CD14-positive monocyte (primary cell): ENCODE data around the gene TREX2. TPM values are rescaled to one million over a fixed set of nuclear protein-coding genes. Genes with fewer than 3 reads are reported as not detected.

Experiments
- DNase-seq, 3 donors: peaks; one replicate each; pipeline ENCODE4 v3.0.0-alpha.2; 2011 to 2022
- H2AFZ ChIP-seq: 2 replicates; pipeline ENCODE4 v1.6.0; 2012; ENCODE audit warnings: mild to moderate bottlenecking, low read depth, low read length, inconsistent platforms; ENCODE audit not compliant: insufficient read depth, poor library complexity, severe bottlenecking
- H3K27ac ChIP-seq, 2 donors: 1 replicate in 1 of 2; 2 replicates in 1 of 2; pipeline ENCODE4 v1.5.1; 2012 to 2013; ENCODE audit warnings: low read length in 2 of 2, control low read depth in 1 of 2, inconsistent platforms in 1 of 2, low read depth in 1 of 2, mild to moderate bottlenecking in 1 of 2
- H3K27me3 ChIP-seq, 2 donors: one replicate each; pipeline versions ENCODE4 v1.6.0 to v1.6.1; 2011 to 2013; ENCODE audit warnings: low read length in 2 of 2; ENCODE audit not compliant: control insufficient read depth in 2 of 2, insufficient read depth in 2 of 2
- H3K36me3 ChIP-seq, 2 donors: replicated peaks in 1 of 2; 1 replicate in 1 of 2; 2 replicates in 1 of 2; pipeline versions ENCODE4 v1.5.1 to v1.6.1; 2012 to 2013; ENCODE audit warnings: low read length in 2 of 2, control low read depth in 1 of 2, inconsistent platforms in 1 of 2, mild to moderate bottlenecking in 1 of 2; ENCODE audit not compliant: insufficient read depth in 2 of 2, control insufficient read depth in 1 of 2
- H3K4me1 ChIP-seq, 2 donors: 1 replicate in 1 of 2; 2 replicates in 1 of 2; pipeline versions ENCODE4 v1.5.1 to v1.6.1; 2012 to 2013; ENCODE audit warnings: low read length in 2 of 2, control low read depth in 1 of 2, inconsistent platforms in 1 of 2, mild to moderate bottlenecking in 1 of 2, moderate library complexity in 1 of 2; ENCODE audit not compliant: insufficient read depth in 2 of 2, control insufficient read depth in 1 of 2
- H3K4me2 ChIP-seq: replicated peaks from 2 replicates; pipeline ENCODE3; 2012; ENCODE audit warnings: low read length, moderate library complexity, mild to moderate bottlenecking; ENCODE audit not compliant: poor library complexity, severe bottlenecking; ENCODE audit errors: extremely low read depth
- H3K4me3 ChIP-seq, 3 experiments: fragments of 200-600 bp in 1 of 3; sonication (generic) in 1 of 3; replicated peaks in 1 of 3; 1 replicate in 2 of 3; 2 replicates in 1 of 3; pipeline ENCODE4 v1.5.1; 2011 to 2013; ENCODE audit warnings: low read length in 3 of 3, mild to moderate bottlenecking in 3 of 3, control low read depth in 2 of 3, low read depth in 2 of 3, inconsistent platforms in 1 of 3, moderate library complexity in 1 of 3
- H3K79me2 ChIP-seq: 2 replicates; pipeline ENCODE4 v1.6.0; 2012; ENCODE audit warnings: mild to moderate bottlenecking, control low read depth, inconsistent platforms, low read length, moderate library complexity; ENCODE audit not compliant: insufficient read depth
- H3K9ac ChIP-seq: 2 replicates; pipeline ENCODE4 v1.6.0; 2017; ENCODE audit warnings: low read length, mild to moderate bottlenecking; ENCODE audit not compliant: insufficient read depth, poor library complexity, severe bottlenecking
- H3K9me3 ChIP-seq, 2 donors: replicated peaks in 1 of 2; 1 replicate in 1 of 2; 2 replicates in 1 of 2; pipeline versions ENCODE4 v1.5.1 to v1.6.1; 2012 to 2013; ENCODE audit warnings: low read length in 2 of 2, control low read depth in 1 of 2; ENCODE audit not compliant: control insufficient read depth in 1 of 2, insufficient read depth in 1 of 2
- H4K20me1 ChIP-seq: 2 replicates; pipeline ENCODE4 v1.6.0; 2012; ENCODE audit warnings: mild to moderate bottlenecking, low read length, control low read depth, moderate library complexity; ENCODE audit not compliant: insufficient read depth
- H3K27ac Mint-ChIP-seq, 7 donors: one replicate each; pipeline ENCODE4 v1.8.0; 2020; ENCODE audit warnings: mild to moderate bottlenecking in 7 of 7, mixed read lengths in 7 of 7, moderate library complexity in 6 of 7, inconsistent platforms in 2 of 7
- H3K27me3 Mint-ChIP-seq, 3 donors: one replicate each; pipeline ENCODE4 v1.8.0; 2021 to 2022; ENCODE audit warnings: low read depth in 3 of 3, mild to moderate bottlenecking in 3 of 3, mixed read lengths in 3 of 3, moderate library complexity in 3 of 3, inconsistent platforms in 1 of 3
- H3K36me3 Mint-ChIP-seq, 2 donors: one replicate each; pipeline ENCODE4 v1.8.0; 2020; ENCODE audit warnings: mixed read lengths in 2 of 2, inconsistent platforms in 1 of 2, mild to moderate bottlenecking in 1 of 2
- H3K4me1 Mint-ChIP-seq: one replicate; pipeline ENCODE4 v1.8.0; 2020; ENCODE audit warnings: mild to moderate bottlenecking, mixed read lengths
- H3K4me3 Mint-ChIP-seq, 2 donors: one replicate each; pipeline ENCODE4 v1.8.0; 2020; ENCODE audit warnings: mild to moderate bottlenecking in 2 of 2, mixed read lengths in 2 of 2, moderate library complexity in 1 of 2
- H3K9me3 Mint-ChIP-seq, 7 donors: one replicate each; pipeline ENCODE4 v1.8.0; 2020 to 2022; ENCODE audit warnings: mixed read lengths in 7 of 7, mild to moderate bottlenecking in 6 of 7, moderate library complexity in 6 of 7, inconsistent platforms in 2 of 7
- WGBS: methylation state at CpG from one replicate; pipeline ENCODE4 v1.1.5; 2013; ENCODE audit warnings: missing lambda C conversion rate; ENCODE audit not compliant: insufficient coverage; 5-methylcytosine and 5-hydroxymethylcytosine counted together
- intact Hi-C, 2 donors: fragments of 100-400 bp; cut with micrococcal nuclease; formaldehyde crosslinking; loops; one replicate each; pipeline versions ENCODE4 v1.15.0 to v1.15.1; 2023
- polyA plus RNA-seq, 3 donors: library from polyadenylated mRNA; depleted of rRNA in 1 of 3; unstranded in 2 of 3; stranded (reverse) in 1 of 3; fragments of 300-500 nt in 2 of 3; fragments of >200 nt in 1 of 3; fragmentation: Illumina TruSeq in 2 of 3; gene quantifications; 1 replicate in 2 of 3; 2 replicates in 1 of 3; pipeline ENCODE4 v1.2.3, GENCODE V29; 2012 to 2021
- TF ChIP-seq, protein P1 (sequence below): fragments of 200-600 bp; IDR thresholded peaks from one replicate; pipeline ENCODE4 v1.8.0; 2022; ENCODE audit warnings: antibody characterized with exemption, mild to moderate bottlenecking

Gene TREX2
- polyA plus RNA-seq, 3 donors: 1.5 TPM; not detected in 2

DNA sequence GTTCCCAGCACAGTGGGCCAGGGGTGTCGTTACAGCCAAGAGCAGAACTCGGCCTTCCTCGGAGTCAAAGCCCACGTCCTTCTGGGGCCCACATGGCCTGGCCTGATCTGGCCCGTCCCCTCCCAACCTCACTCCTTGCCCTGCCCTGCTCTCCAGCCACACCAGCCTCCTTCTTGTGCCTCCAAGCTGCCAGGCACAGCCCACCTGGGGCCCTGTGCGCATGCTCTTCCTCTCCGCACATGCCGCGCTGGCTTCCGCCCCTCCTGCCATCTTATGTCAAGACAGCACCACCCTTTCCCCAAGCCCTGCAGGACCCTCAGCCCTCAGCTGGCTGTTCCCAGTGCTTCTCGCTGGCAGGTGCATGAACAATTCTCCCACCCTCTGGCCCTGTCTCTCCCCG is 17.7 kb upstream of the TREX2 start:
- Mint-ChIP-seq H3K27me3 (peaks cover 0 to 6% (median 0%) of the 10 kb centered on the region in 3 donors), H3K27ac (peak overlapping the region in 3 of 7 donors; percentile 23 to 81 (median 25)), H3K9me3 (no peaks in the 10 kb centered on the region), H3K4me3 (no peak overlapping the region), H3K4me1 (peaks cover 3% of the 10 kb centered on the region), H3K36me3 (peaks cover 36 to 53% of the 10 kb centered on the region in 2 donors)
- H4K20me1 ChIP-seq: peaks cover 6% of the 10 kb centered on the region
- no peak overlapping the region for H3K9ac ChIP-seq
- H3K27me3 ChIP-seq: no peaks in the 10 kb centered on the region
- TF ChIP-seq, protein P1, sequence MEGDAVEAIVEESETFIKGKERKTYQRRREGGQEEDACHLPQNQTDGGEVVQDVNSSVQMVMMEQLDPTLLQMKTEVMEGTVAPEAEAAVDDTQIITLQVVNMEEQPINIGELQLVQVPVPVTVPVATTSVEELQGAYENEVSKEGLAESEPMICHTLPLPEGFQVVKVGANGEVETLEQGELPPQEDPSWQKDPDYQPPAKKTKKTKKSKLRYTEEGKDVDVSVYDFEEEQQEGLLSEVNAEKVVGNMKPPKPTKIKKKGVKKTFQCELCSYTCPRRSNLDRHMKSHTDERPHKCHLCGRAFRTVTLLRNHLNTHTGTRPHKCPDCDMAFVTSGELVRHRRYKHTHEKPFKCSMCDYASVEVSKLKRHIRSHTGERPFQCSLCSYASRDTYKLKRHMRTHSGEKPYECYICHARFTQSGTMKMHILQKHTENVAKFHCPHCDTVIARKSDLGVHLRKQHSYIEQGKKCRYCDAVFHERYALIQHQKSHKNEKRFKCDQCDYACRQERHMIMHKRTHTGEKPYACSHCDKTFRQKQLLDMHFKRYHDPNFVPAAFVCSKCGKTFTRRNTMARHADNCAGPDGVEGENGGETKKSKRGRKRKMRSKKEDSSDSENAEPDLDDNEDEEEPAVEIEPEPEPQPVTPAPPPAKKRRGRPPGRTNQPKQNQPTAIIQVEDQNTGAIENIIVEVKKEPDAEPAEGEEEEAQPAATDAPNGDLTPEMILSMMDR: no peak
- no peak overlapping the region for H2AFZ ChIP-seq
- H3K27ac ChIP-seq: no peak overlapping the region
- WGBS: 96% methylated on average over 5 of the region's 12 CpGs
- intact Hi-C loops: no loop called here
- H3K4me1 ChIP-seq: no peaks in the 10 kb centered on the region
- H3K9me3 ChIP-seq: no peaks in the 10 kb centered on the region
- H3K79me2 ChIP-seq: peaks cover 10% of the 10 kb centered on the region
- H3K4me3 ChIP-seq: no peak overlapping the region
- H3K4me2 ChIP-seq: no peak overlapping the region
- DNase-seq: no peak
- H3K36me3 ChIP-seq: peaks cover 32 to 54% of the 10 kb centered on the region in 2 donors

DNA sequence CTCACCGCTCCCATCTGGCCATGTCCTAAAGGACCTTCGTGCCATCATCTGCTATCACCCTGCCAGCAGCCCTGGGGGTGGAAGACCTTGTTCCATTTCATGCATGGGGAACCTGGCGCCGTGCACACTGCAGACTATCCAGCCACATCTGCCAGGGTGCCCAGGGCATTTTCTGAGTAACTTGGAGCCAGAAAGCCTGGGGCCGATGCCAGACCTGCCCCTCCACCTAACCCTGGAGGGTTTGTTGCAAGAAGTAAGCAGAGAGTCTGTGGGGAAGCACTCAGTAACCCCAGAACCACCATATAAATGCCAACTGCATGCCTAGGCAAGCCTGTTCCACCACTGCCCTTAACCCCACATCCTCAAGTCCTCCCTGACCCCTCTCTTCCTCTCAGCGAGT is 17.2 kb upstream of the TREX2 start:
- H2AFZ ChIP-seq: no peak overlapping the region
- Mint-ChIP-seq H3K4me1 (peaks cover 3% of the 10 kb centered on the region), H3K9me3 (no peaks in the 10 kb centered on the region), H3K4me3 (no peak overlapping the region), H3K36me3 (peaks cover 39 to 55% of the 10 kb centered on the region in 2 donors), H3K27me3 (peaks cover 0 to 8% (median 0%) of the 10 kb centered on the region in 3 donors), H3K27ac (peak overlapping the region in 3 of 7 donors; percentile 23 to 81 (median 39))
- H3K4me3 ChIP-seq: no peak overlapping the region
- 100% methylated on average over 2 of the region's 6 CpGs for WGBS
- H3K9me3 ChIP-seq: no peaks in the 10 kb centered on the region
- H3K9ac ChIP-seq: no peak overlapping the region
- H3K4me1 ChIP-seq: no peaks in the 10 kb centered on the region
- H4K20me1 ChIP-seq: peaks cover under 1% of the 10 kb centered on the region
- peaks cover 33 to 59% of the 10 kb centered on the region in 2 donors for H3K36me3 ChIP-seq
- peaks cover 6% of the 10 kb centered on the region for H3K79me2 ChIP-seq
- no peak for DNase-seq
- H3K4me2 ChIP-seq: no peak overlapping the region
- H3K27me3 ChIP-seq: no peaks in the 10 kb centered on the region
- TF ChIP-seq, protein P1: no peak
- intact Hi-C loops: no loop called here
- H3K27ac ChIP-seq: no peak overlapping the region
